Stomach smooth muscle (tissue), 2 donors: ENCODE data around the gene ZNF468.
"Not testable (repeated sequence)": the region's sequence is repeated elsewhere in the genome, so short reads cannot be mapped to it uniquely, and the experiment has no call there.

Source experiments
- H3K27ac ChIP-seq: one replicate; pipeline ENCODE4 v1.7.0; 2013; ENCODE audit warnings: mild to moderate bottlenecking, low read length, inconsistent platforms
- H3K27me3 ChIP-seq, 2 donors: one replicate each; pipeline ENCODE4 v1.7.0; 2013; ENCODE audit warnings: low read length in 2 of 2; ENCODE audit not compliant: insufficient read depth in 2 of 2, control insufficient read depth in 1 of 2
- H3K36me3 ChIP-seq, 2 donors: one replicate each; pipeline ENCODE4 v1.7.0; 2013; ENCODE audit warnings: low read length in 2 of 2; ENCODE audit not compliant: control insufficient read depth in 2 of 2, insufficient read depth in 2 of 2
- H3K4me1 ChIP-seq: one replicate; pipeline ENCODE4 v1.7.0; 2013; ENCODE audit warnings: low read length; ENCODE audit not compliant: control insufficient read depth, insufficient read depth
- H3K4me3 ChIP-seq, 2 donors: one replicate each; pipeline ENCODE4 v1.7.0; 2013; ENCODE audit warnings: low read length in 2 of 2
- H3K9ac ChIP-seq, 2 donors: one replicate each; pipeline ENCODE4 v1.7.0; 2013; ENCODE audit warnings: low read length in 2 of 2, mild to moderate bottlenecking in 1 of 2
- H3K9me3 ChIP-seq, 2 donors: one replicate each; pipeline ENCODE4 v1.7.0; 2013; ENCODE audit warnings: low read length in 2 of 2; ENCODE audit not compliant: control insufficient read depth in 2 of 2
- donor health status: healthy.
- donor health status: Pancreatic carcinoma.

The ZNF468 gene

GRCh38 chr19:52880895-52881389, 23.5 kb upstream of the ZNF468 start:
- H3K27ac ChIP-seq, result no peak overlapping the region
- no peaks in the 10 kb centered on the region for H3K4me1 ChIP-seq
- H3K9me3 ChIP-seq, result peaks cover 0 to 7% of the 10 kb centered on the region in 2 donors
- no peak overlapping the region for H3K9ac ChIP-seq
- H3K36me3 ChIP-seq, result peaks cover 38 to 54% of the 10 kb centered on the region in 2 donors
- H3K27me3 ChIP-seq, result no peaks in the 10 kb centered on the region
- H3K4me3 ChIP-seq, result no peak overlapping the region

GRCh38 chr19:52872996-52873395, 15.6 kb upstream of the ZNF468 start:
- H3K27me3 ChIP-seq, H3K4me1 ChIP-seq, H3K9me3 ChIP-seq, H3K36me3 ChIP-seq, H3K27ac ChIP-seq, H3K4me3 ChIP-seq, H3K9ac ChIP-seq: not testable (repeated sequence)

- no peaks in the 10 kb centered on the region for H3K27me3 ChIP-seq
- H3K9ac ChIP-seq, result no peak overlapping the region
- no peak overlapping the region for H3K27ac ChIP-seq
- no peaks in the 10 kb centered on the region for H3K36me3 ChIP-seq
- H3K4me1 ChIP-seq, result no peaks in the 10 kb centered on the region
- no peak overlapping the region for H3K4me3 ChIP-seq
- H3K9me3 ChIP-seq, result no peaks in the 10 kb centered on the region
Observed at GRCh38 chr19:52871466-52871865, 14.0 kb upstream of the ZNF468 start.

- H3K36me3 ChIP-seq, H3K9me3 ChIP-seq, H3K9ac ChIP-seq, H3K4me1 ChIP-seq, H3K27ac ChIP-seq, H3K27me3 ChIP-seq, H3K4me3 ChIP-seq: not testable (repeated sequence)
Observed at GRCh38 chr19:52868031-52868430, 10.6 kb upstream of the ZNF468 start.

- H3K27ac ChIP-seq, H3K9me3 ChIP-seq, H3K4me1 ChIP-seq, H3K27me3 ChIP-seq, H3K36me3 ChIP-seq: not testable (repeated sequence)
- Histone ChIP-seq H3K4me3 (peak overlapping the region; percentile 52 to 81), H3K9ac (peak overlapping the region; percentile 57 to 64)
Observed at GRCh38 chr19:52856540-52857377, 660 bp downstream of the ZNF468 start.

GRCh38 chr19:52847352-52847751, 10.1 kb downstream of the ZNF468 start:
- H3K4me1 ChIP-seq, H3K9ac ChIP-seq, H3K27me3 ChIP-seq, H3K27ac ChIP-seq, H3K9me3 ChIP-seq, H3K4me3 ChIP-seq: not testable (repeated sequence)
- peaks cover 37 to 48% of the 10 kb centered on the region in 2 donors for H3K36me3 ChIP-seq

GRCh38 chr19:52840825-52841465, 16.5 kb downstream of the ZNF468 start:
- not testable (repeated sequence) for H3K27ac ChIP-seq, H3K4me1 ChIP-seq, H3K4me3 ChIP-seq, H3K9ac ChIP-seq, H3K27me3 ChIP-seq
- peaks cover 15 to 24% of the 10 kb centered on the region in 2 donors for H3K9me3 ChIP-seq
- H3K36me3 ChIP-seq, result peaks cover 37 to 50% of the 10 kb centered on the region in 2 donors

GRCh38 chr19:52834289-52834688, 23.1 kb downstream of the ZNF468 start:
- H3K27me3 ChIP-seq, H3K27ac ChIP-seq, H3K9me3 ChIP-seq, H3K4me3 ChIP-seq, H3K9ac ChIP-seq, H3K36me3 ChIP-seq, H3K4me1 ChIP-seq: not testable (repeated sequence)

- not testable (repeated sequence) for H3K36me3 ChIP-seq, H3K27me3 ChIP-seq, H3K4me3 ChIP-seq, H3K4me1 ChIP-seq, H3K9ac ChIP-seq, H3K27ac ChIP-seq, H3K9me3 ChIP-seq
Observed at GRCh38 chr19:52833541-52833940, 23.9 kb downstream of the ZNF468 start.

- not testable (repeated sequence) for H3K9ac ChIP-seq, H3K27me3 ChIP-seq, H3K27ac ChIP-seq, H3K4me3 ChIP-seq, H3K9me3 ChIP-seq, H3K4me1 ChIP-seq, H3K36me3 ChIP-seq
Observed at GRCh38 chr19:52829866-52830265, 27.6 kb downstream of the ZNF468 start.

- Histone ChIP-seq H3K4me1 (no peaks in the 10 kb centered on the region), H3K36me3 (no peaks in the 10 kb centered on the region), H3K4me3 (no peak overlapping the region), H3K27me3 (no peaks in the 10 kb centered on the region), H3K9me3 (no peaks in the 10 kb centered on the region), H3K27ac (no peak overlapping the region), H3K9ac (no peak overlapping the region)
Observed at GRCh38 chr19:52825765-52826164, 31.7 kb downstream of the ZNF468 start.
